Measurements from ENCODE around the gene ZNF500. TPM values are rescaled to one million over a fixed set of nuclear protein-coding genes. Genes with fewer than 3 reads are reported as not detected.

ZNF500 gene
- total RNA-seq, 1 donor from 2014 or later: 6.9 TPM

DNA sequence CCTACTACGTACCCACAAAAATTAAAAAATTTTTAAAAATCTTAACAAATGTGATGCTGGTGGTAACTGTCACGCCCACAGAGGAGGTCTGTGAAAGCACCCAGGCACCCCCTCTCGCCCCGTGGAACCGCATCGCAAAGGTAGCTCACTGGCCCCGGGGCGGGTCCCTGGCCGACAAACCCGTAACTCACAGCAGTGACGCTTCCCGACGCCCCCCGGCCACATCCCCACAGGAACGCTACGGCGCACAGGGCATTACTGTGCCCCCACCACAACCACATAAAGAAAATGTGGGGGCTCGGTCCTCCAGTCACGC is 33.3 kb downstream of the ZNF500 start:
- TF ChIP-seq, protein P1, sequence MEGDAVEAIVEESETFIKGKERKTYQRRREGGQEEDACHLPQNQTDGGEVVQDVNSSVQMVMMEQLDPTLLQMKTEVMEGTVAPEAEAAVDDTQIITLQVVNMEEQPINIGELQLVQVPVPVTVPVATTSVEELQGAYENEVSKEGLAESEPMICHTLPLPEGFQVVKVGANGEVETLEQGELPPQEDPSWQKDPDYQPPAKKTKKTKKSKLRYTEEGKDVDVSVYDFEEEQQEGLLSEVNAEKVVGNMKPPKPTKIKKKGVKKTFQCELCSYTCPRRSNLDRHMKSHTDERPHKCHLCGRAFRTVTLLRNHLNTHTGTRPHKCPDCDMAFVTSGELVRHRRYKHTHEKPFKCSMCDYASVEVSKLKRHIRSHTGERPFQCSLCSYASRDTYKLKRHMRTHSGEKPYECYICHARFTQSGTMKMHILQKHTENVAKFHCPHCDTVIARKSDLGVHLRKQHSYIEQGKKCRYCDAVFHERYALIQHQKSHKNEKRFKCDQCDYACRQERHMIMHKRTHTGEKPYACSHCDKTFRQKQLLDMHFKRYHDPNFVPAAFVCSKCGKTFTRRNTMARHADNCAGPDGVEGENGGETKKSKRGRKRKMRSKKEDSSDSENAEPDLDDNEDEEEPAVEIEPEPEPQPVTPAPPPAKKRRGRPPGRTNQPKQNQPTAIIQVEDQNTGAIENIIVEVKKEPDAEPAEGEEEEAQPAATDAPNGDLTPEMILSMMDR (conservative IDR thresholded peaks at IDR 0.05; ENCODE audit: low read depth, low read length): no peak
- H3K4me3 ChIP-seq (ENCODE audit: low read depth, low read length): peak overlapping the region; percentile 100
- DNase-seq (ENCODE audit: low read depth): no peak

DNA sequence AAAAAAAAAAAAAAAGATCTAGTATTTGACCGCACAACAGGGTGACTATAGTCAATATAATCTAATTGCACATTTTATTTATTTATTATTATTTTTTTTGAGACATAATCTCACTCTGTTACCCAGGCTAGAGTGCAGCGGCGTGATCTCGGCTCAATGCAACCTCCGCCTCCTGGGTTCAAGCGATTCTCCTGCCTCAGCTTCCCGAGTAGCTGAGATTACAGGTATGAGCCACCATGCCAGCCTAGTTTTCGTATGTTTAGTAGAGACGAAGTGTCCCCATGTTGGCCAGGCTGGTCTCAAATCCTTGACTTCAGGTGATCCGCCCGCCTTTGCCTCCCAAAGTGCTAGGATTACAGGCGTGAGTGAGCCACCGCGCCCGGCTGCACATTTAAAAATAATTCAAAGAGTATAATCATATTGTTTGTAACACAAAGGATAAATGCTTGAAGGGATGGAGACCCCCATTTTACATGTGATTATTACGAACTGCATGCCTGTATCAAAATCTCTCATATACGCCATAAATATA is 33.7 kb downstream of the ZNF500 start:
- peak overlapping the region; percentile 100 for H3K4me3 ChIP-seq (ENCODE audit: low read depth, low read length)
- TF ChIP-seq, protein P1 (conservative IDR thresholded peaks at IDR 0.05; ENCODE audit: low read depth, low read length): no peak
- DNase-seq (ENCODE audit: low read depth): no peak

DNA sequence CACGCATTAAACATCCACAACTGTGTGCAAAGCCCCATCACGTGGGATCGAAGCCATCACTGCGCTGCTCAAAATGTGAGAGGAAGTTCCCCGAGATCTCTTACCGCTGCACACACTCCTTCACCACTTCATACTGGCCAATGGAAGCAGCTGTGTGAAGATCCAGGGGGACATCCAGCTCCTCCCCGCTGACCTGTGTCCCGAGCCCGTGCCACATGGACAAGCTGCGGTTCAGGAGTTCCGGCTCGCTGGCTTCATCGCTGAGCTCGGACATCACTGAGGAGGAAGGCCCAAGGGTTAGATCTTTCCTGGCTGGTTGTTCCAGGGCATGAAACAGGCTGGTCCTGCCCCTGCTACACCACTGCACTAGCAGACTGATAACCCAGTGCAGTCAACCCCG is 37.1 kb downstream of the ZNF500 start:
- TF ChIP-seq, protein P1 (conservative IDR thresholded peaks at IDR 0.05; ENCODE audit: low read depth, low read length): no peak
- no peak for DNase-seq (ENCODE audit: low read depth)
- H3K4me3 ChIP-seq (ENCODE audit: low read depth, low read length): no peak overlapping the region

DNA sequence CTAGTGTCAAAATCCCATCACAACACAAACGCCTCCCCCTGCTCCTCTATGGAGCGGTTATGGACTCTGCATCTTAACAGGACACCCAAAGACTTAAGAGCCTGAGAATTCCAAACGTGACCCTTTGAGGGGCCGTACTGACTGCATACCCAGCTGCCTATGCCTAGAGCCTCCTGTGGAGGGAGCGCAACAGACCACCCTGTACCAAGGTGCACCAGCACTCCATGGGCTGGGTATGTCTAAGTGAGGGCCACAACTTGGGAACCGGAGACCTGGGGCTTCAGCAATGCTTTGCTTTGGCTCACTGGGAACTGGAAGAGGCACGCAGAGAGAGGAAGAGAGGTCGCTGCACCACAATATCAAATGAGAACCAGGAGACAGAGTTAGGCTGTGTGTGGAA is 38.3 kb downstream of the ZNF500 start:
- TF ChIP-seq, protein P1 (conservative IDR thresholded peaks at IDR 0.05; ENCODE audit: low read depth, low read length): no peak
- no peak for DNase-seq (ENCODE audit: low read depth)
- H3K4me3 ChIP-seq (ENCODE audit: low read depth, low read length): no peak overlapping the region

DNA sequence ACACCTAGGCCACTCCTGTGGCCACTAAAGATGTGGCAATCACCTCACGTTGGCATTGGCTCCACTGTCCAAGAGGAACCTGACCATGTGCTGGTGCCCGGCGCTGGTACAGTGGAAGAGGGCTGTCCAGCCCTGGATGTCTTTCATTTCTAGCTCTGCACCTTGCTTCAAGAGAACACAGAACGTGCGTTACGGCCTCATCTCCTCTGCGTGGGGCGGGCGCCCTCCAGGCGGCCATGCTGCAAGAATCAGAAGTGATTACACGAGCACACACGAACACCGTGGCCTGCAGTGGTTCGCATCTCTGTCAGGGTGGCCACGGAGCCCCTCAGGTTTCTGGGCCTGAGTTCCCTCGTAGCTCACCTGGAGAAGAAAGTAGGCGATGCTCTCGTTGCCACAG is 40.3 kb downstream of the ZNF500 start:
- DNase-seq (ENCODE audit: low read depth): no peak
- no peak overlapping the region for H3K4me3 ChIP-seq (ENCODE audit: low read depth, low read length)
- TF ChIP-seq, protein P1 (conservative IDR thresholded peaks at IDR 0.05; ENCODE audit: low read depth, low read length): no peak

DNA sequence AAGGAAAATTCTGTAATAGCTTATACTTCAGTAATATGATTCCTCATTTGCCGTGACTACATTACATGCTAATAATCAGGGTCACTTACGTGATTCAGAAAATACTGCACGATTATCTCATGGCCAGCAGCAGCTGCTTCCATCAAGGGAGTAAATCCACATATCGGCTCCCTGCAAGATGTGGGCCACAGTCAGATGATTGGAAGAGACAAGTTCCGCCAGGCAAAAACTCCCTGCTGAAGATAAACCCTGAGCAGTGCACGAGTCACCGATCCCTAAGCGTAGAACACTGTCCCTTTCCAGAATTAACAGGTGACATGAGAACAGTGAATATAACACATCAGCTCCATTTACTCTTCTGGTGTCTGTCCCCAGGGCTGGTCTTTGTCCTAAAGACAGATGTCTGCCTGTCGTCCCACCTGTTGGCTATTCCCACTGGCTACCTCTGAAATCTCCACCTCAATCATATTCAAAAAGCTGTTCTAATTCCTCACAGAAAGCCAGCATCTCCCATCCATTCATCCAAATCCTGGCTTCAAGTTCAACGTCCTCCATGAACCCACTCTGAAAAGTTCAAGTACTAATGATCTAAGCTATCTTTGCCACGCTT is 42.2 kb downstream of the ZNF500 start:
- TF ChIP-seq, protein P1 (conservative IDR thresholded peaks at IDR 0.05; ENCODE audit: low read depth, low read length): no peak
- H3K4me3 ChIP-seq (ENCODE audit: low read depth, low read length): no peak overlapping the region
- no peak for DNase-seq (ENCODE audit: low read depth)

DNA sequence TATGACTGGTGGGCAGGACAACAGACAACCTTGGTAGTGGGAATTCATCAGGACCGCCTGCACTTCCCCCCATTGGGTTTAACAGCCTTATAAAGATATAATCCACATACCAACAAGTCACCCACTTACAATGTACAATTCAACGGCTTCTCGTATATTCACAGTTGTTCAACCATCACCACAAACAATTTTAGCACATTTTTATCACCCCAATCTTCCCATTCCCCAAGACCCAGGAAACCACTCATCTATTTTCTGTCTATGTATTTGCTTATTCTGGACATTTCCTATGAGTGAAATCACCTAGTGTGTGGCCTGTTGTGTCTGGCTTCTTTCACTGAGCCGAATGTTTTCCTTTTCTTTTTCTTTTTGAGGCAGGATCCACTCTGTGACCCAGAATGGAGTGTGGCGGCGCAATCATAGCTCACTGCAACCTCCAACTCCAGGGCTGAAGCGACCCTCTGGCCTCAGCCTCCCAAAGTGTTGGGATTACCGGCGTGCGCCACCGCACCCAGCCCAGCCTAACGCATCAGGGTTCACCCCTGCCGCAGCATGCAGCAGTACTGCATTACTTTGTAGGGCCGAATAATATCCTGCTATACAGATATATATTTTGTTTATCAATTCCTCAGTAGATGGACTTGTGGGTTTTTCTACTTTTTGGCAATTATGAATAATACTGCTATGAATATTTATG is 43.7 kb downstream of the ZNF500 start:
- no peak for DNase-seq (ENCODE audit: low read depth)
- TF ChIP-seq, protein P1 (conservative IDR thresholded peaks at IDR 0.05; ENCODE audit: low read depth, low read length): no peak
- no peak overlapping the region for H3K4me3 ChIP-seq (ENCODE audit: low read depth, low read length)

All from epithelial cell of proximal tubule (primary cell).